Stimulated activated naive CD4-positive, alpha-beta T cell treated with Interleukin-2 at 50 U/mL for 16 hours (primary cell): ENCODE results near the gene CEP104.

Source experiments
- DNase-seq: peaks from one replicate; lab custom pipeline; 2025; lab: John Stamatoyannopoulos, UW

Gene CEP104

DNA sequence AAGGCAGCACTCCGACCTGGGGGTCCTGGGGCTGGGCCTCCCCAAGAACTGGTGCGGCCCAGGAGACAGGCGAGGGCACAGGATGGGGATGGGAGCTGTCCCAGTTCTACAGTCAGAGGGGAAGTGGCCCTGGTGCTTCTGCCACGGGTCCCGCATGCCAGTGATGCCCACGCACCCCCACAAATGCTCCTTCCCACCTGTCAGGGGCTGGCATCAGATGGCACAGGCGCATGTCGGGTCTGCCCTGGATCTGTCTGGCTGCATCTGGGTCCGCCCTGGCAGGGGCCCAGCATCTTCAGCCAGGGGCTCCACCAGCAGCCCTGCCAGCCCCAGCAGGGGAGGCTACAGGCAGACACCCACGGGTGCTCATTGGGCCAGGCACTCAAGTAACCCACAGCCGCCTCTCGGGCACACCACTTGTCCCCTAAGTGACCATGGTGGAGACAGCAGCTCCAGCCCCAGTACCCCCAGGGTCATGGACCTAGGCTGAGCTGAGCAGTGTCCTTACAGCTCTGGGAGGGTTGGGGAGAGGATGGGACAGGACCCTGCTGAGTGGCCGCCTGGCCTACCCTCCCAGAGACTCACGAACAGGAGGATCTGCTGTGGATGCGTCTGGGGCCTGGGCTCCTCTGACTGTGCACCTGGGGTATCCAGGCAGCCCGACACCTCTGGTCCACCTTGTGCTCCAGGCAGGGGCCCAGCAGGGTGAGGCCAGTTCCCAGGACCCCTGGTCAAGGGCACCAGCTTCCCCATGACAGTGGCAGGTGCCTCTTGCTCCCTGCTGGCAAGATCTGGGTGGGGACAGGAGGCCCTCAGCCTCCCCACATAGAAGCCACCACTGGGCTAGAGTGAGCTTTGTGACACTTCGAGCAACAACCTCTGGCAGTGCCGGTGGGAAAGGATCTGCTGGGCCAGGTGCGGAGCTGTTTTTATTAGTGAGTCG is 79.1 kb downstream of the CEP104 start:
- no peak for DNase-seq

DNA sequence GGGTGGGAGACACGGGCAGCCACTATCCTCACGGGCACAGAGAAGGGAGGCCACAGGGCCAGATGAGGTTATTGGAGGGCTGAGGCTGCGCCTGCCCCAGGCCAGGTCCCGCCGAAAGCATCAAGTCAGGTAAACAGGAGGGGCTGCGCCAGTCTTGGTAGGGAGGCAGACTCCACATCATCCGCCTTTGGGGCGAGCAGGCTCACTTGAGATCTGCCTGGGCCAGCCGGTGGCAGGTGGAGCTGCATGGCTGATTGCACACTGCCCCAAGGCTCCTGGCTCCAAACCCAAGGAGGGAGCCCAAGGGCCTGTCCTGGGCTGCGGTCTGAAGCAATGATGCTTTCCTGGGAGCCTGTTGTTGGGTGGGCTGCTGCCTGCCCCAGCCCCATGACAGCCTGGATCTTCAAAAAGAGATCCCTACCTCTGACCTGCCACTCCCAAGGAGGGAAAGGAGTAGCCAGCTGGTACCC is 79.9 kb downstream of the CEP104 start:
- DNase-seq: no peak

DNA sequence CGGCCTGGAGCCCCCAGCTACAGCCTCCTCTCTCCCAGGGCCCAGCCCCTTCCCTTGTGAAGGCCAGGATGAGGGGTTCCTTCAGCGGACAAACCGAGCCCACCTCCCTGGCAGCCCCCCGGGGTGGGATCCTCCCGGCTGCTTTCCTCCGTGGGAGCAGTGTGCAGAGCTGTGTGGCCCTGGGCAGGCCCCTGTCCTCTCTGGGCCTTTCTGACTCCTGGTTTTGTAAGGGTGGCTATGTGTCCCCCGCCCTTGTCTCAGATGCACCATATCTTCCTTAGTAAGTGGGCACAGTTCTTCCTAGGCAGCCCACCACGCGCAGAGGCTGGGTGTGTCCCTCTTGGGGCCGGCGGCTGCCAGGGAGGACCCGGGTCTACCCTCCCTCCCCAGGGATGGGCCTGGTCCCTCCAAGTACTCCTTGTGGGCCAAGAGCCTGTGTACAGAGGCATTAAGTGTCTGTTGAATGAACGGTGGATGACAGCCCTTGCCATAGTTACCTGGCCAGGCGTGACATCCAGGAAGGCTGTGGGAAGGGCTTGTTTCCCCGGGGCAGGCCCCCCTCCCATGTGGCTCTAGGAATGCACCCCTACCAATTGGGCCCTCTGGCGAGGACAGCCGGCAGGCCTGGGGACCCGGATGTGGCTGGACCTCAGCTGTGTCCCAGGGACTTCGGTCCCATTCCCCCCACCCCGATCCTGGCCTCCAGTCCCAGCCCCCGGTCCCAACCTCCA is 80.6 kb downstream of the CEP104 start:
- no peak for DNase-seq

DNA sequence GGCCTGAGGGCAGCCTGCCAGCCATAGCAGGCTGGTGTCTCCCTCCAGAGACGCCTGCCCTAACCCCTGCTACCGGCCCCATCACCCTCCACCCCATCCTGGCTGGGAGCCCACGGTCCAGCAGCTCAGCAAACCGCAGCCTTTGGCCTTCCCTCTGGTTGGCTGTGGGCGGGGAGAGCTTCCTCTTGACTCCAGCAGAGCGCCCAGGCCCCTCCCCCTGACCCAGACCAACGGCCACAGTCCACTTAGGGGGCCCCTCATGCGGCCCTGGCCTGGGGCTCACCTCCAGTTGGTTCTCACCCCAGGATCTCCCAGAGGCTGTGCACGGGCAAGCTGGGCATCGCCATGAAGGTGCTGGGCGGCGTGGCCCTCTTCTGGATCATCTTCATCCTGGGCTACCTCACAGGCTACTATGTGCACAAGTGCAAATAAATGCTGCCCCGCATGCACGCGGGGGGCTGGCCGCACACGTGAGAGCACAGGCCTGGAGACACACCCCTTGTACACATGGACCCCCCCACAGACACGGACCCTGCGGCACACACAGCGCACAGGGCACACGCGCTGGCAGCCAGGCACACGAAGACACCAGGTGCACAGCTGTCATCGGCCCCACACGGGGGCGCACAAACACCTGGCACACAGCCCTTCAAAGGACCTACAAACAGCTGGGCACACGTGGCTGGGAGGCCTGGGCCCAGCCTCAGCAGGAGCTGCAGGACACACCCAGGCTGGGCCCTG is 81.4 kb downstream of the CEP104 start:
- peak; percentile 50 for DNase-seq

DNA sequence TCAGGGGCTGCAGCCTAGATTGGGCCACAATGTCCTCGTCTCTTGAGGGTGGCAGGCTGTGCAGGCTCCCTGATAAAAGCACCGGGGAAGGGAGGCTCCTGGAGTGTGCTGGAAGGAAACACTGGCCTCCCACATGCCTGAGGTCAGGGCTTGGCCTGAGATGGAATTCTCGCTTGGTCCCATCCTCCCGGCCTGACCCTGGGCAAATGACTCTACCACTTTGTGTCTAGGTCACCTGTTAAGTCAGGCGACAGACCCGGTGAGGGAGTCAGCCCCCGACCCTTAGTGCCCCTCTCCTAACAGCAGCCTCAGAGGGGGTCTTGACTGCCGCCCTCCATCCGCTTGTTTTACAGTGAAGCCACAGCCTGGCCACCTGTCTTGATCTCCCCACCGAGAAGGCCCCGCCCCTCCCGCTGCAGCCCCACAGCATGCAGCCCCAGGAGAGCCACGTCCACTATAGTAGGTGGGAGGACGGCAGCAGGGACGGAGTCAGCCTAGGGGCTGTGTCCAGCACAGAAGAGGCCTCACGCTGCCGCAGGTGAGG is 82.0 kb downstream of the CEP104 start:
- no peak for DNase-seq

DNA sequence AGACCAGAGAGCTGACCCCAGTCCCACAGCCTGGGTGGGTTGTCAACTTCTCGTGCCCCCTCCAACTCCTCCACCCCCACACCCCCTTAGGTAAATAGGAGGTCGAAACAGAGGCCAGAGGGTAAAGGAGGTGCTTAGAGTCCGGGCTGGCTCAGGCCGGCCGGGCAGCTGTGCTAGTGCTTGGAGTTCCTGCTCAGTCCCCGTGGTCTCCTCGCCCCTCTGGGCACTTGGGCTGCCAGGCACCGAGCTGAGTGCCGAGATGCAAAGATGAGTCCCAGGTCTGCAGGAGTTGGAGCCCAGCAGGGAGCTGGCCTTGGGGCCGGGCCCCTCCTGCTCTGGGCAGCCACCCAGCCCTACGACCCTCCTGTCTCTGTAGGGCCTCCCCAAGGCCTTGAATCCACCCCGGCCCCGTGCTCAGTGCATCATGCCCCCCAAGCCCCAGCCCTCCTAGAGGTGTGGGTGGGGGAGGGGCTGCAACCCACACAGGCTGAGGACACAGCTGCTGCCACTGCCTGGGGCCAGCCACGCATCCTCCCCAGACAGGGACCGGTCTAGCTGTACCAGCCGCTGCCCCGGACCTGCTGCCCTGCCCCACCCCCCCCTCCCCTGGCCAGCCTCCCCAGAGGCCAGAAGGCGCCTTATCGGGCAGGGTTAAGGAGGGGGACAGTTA is 82.6 kb downstream of the CEP104 start:
- no peak for DNase-seq

DNA sequence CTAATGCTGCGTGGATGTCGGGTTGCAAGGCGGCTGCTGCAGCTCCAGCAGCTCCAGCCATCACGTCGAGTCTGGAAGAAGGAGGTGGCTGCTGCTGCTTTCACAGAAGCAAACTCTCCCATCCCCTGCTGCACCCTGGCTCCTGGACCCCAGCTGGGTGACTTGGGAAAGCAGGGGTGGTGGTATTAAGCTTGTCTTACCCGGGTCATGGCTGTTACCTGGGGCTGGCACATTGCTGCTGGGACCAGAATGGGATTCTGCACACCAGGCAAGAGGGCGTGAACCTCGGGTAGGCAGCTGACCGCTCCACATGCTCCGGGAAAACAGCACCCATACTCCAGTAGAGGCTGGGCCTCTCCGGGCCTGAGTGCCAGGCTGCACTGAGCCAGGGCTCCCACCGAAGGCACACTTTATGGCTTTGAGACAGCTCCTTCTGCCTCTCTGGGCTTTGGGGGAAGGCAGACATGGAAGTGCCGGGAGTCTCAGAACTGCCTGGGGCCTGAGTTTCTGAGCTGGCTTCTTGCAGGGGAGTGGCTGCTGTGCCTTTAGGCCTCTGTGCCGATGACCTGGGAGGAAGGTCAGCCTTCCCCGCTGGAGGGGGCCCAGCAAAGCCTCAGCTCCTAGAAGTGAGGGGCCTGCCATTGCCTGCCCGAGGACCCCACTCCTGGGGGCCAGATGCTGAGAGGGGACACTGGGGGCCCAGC is 83.3 kb downstream of the CEP104 start:
- no peak for DNase-seq

DNA sequence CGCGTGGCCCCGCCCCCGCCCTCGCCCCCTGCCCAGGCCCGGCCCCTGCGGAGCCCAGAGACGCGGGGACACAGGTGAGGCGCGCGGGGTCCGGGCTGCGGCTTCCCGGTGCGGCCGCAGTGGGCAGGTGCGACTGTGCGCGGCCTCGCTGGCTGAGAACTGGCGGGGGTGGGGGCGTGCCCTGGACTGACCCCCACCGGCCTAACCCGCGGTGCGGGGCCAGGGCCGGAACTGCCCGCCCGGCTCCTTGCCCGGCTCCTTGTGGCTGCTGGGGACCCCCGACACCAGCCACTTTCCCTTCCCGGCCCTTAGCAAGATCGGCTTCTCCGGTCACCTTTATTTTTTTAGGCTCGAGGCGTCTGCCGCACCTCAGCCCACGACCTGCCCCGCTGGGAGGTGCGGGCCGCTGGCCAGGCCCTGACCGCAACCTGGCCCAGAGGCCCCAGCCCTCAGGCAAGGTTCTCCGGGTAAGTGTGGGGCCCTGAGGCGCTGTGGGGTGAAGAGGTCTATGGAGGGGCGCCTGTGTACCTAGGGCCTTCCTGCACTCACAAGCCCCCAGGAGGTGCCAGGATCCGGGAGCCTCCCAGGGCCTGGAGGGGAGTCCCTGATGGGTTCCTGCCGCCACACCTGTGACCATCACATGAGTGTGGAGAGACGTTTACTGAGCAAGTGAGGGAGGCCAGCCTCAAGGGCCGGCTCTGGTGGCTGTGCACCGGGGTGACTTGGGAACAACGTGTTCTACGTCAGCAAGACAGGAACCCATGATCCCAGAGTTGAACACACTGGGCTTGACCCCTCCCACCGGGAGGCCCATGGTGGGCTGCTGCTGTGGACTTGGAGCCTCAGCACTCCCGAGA is 84.1 kb downstream of the CEP104 start, which contains the start of gene SMIM1:
SMIM1 (plus strand) TSS at position 35 of the 857 bp plus-strand sequence. CDS start 2,625 bp downstream, outside the sequence.
- DNase-seq: no peak

DNA sequence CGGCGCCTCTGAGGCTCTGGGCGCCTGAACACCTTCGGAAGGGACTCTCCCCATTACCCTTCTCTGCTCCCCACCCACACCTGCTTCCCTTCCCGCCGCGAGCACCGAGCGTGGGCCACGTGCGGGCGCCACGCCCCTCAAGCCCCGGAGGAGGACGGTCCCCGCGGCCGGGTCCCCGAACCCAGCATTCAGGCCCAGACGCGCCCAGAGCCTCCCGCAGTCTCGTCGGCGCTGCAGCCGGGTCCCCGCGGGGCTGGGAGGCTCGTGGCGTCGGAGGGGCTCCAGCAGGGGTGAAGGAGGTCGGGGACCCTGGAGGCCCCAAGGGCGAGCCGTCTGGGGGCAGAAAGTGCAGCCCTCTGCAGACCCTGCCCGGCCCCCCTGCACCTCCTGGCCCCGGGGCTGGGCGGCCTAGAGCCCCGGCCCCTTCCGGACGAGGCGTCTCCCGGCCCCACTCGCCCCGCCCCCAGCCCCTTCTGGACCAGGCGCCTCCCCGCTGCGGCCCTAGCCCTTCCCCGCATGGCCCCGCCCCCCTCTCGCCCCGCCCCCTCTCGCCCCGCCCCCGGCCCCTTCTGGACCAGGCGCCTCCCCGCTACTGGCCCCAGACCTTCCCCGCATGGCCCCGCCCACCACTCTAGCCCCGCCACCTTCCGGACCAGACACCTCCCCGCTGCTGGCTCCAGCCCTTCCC is 84.8 kb downstream of the CEP104 start:
- peak; percentile 88 for DNase-seq

DNA sequence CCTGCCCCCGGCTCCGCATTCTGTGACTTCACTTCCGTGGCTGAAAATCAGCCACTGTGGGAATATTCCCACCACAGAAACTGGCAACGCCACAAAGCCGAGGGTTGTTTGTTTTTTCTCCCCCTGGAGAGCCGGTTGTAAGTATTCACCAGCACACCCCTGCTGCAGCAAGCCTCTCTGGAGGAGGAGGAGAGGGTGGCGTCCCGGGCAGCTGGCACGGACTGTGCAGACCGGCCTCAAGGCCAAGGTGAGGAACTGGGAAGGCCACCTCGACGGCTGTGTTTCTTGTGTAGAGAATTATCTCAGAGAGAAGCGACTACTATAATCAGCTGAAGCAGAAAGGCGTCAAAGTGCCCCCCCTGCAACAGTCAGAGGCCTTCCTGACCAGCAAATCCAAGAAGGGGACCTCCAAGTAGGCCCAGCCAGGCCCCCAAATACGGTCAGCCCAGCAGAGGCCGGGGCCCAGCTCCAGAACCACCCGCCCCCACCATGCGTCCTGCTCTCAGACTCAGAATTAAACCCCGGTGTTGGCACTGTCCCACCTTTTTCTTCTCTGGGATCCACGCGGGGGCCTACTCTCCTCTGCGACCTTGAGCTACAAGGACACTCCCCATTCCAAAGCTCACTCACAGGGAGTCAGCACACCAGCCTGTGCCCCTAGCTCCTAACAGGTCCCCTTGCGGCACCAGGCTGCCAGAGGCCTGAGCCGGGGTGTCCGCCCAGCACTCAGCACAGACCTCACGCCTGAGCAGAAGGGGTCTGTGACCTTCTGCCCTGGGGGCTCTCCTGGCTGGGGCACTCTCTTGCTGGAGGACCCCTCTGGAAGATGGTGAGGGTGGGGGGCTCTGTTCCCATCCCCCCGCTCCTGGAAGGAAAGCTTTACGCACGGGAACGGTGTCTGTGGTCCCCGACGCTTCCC is 85.6 kb downstream of the CEP104 start:
- DNase-seq: no peak

DNA sequence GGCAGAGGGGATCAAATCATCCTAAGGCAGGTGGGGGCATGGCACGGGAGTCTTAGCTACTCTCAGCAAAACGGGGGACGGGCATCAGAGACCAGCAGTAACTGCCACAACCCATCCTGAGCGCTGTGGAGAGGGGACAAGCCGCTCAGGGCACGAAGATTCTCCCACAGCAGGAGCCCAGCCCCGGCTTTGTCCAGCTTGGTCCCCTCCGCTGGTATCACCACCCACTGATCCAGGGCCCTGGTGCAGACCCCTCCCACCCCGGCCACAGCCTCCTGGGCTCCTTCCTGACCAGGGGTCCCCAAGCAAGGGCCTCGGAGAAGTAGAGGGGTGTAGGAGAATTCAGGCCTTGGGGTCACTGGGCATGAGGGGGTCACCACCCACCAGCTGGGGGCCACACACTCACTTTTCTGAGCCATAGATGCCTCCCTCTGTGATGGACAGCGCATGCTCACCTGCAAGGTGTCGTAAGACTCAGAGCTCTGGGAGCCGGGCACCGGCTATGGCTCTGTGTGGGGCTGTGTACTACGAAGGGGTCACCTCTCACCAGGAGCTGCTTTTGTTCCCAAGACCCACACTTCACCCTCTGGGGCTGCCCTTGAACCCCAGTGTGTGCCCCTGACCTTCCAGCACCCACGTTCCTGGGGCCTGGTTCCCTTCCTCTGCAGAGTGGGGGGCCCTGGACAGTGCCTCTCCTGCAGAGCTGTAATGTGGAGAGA is 86.8 kb downstream of the CEP104 start:
- no peak for DNase-seq

DNA sequence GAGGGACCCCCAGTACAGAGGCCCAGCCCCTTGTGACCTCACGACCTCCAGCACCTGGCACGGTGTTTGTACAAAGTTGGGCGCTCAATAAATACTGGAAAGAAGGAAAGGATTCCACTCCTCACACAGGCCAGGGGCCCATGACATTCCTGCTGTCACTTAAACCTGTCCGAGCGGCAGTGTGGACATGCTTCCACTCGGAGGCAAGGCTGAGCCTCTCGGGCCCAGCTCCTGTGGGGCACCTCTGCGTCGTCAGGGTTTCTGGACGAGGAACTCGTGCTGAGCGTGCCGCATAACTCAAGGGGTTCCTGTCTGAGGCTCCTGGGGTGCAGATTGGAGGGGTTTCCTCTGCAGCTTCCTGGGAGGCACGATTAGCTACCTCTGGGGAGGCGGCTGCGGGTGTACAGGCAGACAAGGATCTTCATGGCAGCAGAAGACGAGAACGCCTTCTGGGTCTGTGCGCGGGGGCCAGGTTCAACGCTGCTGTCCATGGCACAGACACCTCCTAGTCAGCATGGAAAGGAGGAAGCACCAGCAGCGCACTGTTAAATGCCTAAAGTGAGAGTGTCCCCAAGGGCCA is 88.1 kb downstream of the CEP104 start:
- no peak for DNase-seq

DNA sequence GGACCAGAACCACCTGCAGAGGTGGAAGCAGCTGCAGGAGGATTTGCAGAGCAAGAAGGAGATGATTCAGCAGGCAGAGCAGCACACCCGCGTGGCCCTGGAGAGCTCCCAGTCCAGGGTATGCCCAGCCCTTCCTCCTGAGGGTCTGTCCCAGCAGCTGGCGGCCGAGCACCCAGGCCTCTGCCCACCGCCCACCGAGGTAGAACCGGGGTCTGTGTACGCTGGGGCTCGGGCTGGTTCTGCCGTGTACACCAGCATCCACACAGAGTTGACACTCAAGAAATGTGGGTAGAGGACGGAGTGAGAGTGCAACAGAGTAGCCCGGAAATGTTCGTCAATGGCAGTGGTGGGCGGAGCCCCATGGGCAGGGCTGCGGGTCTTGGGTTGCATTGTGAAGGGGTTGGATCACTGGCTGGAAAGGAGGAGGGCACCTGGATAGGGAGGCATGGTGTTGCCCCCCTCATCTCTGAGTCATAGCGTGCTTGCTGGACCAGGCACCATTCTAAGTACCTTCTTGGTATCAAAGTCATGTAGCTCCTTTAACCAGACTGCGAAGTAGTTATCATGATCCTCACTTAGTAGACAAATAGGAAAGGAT is 89.6 kb downstream of the CEP104 start:
- no peak for DNase-seq

DNA sequence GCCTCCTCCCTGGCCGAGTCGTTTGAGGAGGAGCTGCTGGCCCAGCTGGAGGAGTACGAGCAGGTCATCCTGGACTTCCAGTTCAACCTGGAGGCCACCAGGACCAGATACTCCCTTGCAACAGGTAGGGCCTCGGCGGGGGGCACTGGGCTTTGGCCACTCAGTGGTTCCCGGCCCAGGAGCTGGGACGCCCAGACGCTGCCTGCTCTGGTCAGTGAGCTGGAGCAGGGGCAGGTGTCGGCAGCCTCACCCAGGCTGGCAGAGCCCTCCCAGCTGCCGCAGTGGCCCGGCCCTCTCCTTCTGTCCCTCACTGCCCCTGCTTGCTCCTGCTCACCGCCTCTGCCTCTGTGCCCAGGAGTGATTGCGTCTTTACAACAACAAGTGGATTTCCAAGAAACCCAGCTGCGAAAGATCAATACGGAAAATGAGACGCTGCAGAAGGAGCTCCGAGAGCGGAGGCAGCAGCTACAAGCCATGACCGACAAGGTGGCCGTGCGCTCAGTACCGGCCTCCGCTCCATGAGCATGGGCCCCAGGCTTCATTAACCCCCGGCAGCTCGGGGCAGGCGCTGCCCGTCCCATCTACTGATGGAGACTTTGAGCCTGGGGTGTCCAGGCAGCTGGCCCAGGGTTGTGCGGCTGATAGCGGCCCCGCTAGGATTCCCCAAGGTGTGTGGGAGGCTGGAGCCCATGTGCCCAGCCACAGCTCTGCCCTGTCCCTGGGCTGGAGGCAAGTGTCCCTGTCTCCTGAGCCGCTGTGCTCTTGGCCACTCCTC is 93.5 kb downstream of the CEP104 start:
- no peak for DNase-seq

DNA sequence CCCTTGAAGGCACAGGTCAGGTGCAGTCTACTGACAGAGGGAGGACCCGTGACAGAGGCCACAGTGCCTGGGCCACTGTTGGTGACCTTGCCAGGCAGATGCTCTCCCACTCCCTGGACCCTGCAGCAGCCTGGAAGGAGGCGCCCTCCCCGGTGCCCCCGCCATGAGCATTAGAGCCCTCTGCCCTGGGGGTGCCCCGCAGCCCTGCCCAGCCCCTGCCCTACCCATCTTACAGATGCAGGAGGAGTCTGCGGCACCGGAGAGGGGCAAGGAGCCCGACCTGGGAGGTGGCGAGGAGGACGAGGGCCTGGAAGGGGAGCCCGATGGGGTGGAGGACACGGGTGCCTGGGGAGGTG is 94.2 kb downstream of the CEP104 start:
- DNase-seq: no peak
